Trophoblast cell (in vitro differentiated cells and primary cell): ENCODE data around the gene FCHSD2.

ENCODE experiments used
- DNase-seq, 2 donors: peaks; one replicate each; pipeline ENCODE4 v3.0.0-alpha.2; 2016
- H2AFZ ChIP-seq: 2 replicates; pipeline ENCODE4 v1.6.1; 2013; ENCODE audit warnings: low read length, moderate library complexity, mild to moderate bottlenecking; ENCODE audit not compliant: insufficient read depth, poor library complexity
- H2AK5ac ChIP-seq: 2 replicates; pipeline ENCODE4 v1.6.1; 2013; ENCODE audit warnings: mild to moderate bottlenecking, low read length
- H2BK120ac ChIP-seq: 2 replicates; pipeline ENCODE4 v1.6.1; 2013; ENCODE audit warnings: low read length, mild to moderate bottlenecking, moderate library complexity; ENCODE audit not compliant: insufficient read depth, poor library complexity
- H2BK12ac ChIP-seq: 2 replicates; pipeline ENCODE4 v1.6.1; 2013; ENCODE audit warnings: mild to moderate bottlenecking, low read length, moderate library complexity
- H2BK5ac ChIP-seq: 2 replicates; pipeline ENCODE4 v1.6.1; 2013; ENCODE audit warnings: low read length, low read depth, moderate library complexity, mild to moderate bottlenecking; ENCODE audit not compliant: poor library complexity
- H3K14ac ChIP-seq: 2 replicates; pipeline ENCODE4 v1.6.1; 2013; ENCODE audit warnings: mild to moderate bottlenecking, low read length
- H3K18ac ChIP-seq: 2 replicates; pipeline ENCODE4 v1.6.1; 2013; ENCODE audit warnings: mild to moderate bottlenecking, low read length
- H3K23ac ChIP-seq: 2 replicates; pipeline ENCODE4 v1.6.1; 2013; ENCODE audit warnings: low read length
- H3K27ac ChIP-seq: 2 replicates; pipeline ENCODE4 v1.5.1; 2013; ENCODE audit warnings: low read depth, mild to moderate bottlenecking, inconsistent platforms, low read length, moderate library complexity
- H3K27me3 ChIP-seq: 2 replicates; pipeline ENCODE4 v1.6.1; 2013; ENCODE audit warnings: inconsistent platforms, mild to moderate bottlenecking, low read length, moderate library complexity; ENCODE audit not compliant: insufficient read depth
- H3K36me3 ChIP-seq, 2 experiments: 1 replicate in 1 of 2; 2 replicates in 1 of 2; pipeline ENCODE4 v1.6.1; 2013; ENCODE audit warnings: low read length in 2 of 2, mild to moderate bottlenecking in 2 of 2, moderate library complexity in 1 of 2; ENCODE audit not compliant: insufficient read depth in 2 of 2, control insufficient read depth in 1 of 2
- H3K4ac ChIP-seq: 2 replicates; pipeline ENCODE4 v1.6.1; 2013; ENCODE audit warnings: low read depth, mild to moderate bottlenecking, low read length, moderate library complexity
- H3K4me1 ChIP-seq, 2 experiments: 1 replicate in 1 of 2; 2 replicates in 1 of 2; pipeline ENCODE4 v1.6.1; 2013; ENCODE audit warnings: low read length in 2 of 2, mild to moderate bottlenecking in 2 of 2, moderate library complexity in 1 of 2; ENCODE audit not compliant: insufficient read depth in 2 of 2, control insufficient read depth in 1 of 2
- H3K4me2 ChIP-seq: 2 replicates; pipeline ENCODE4 v1.6.1; 2013; ENCODE audit warnings: inconsistent platforms, mild to moderate bottlenecking, low read length, moderate library complexity
- H3K4me3 ChIP-seq: 2 replicates; pipeline ENCODE4 v1.5.1; 2013; ENCODE audit warnings: mild to moderate bottlenecking, low read depth, low read length, inconsistent platforms
- H3K79me1 ChIP-seq: one replicate; pipeline ENCODE4 v1.6.1; 2013; ENCODE audit warnings: low read length
- H3K79me2 ChIP-seq: 2 replicates; pipeline ENCODE4 v1.6.1; 2013; ENCODE audit warnings: low read length, mild to moderate bottlenecking; ENCODE audit not compliant: control insufficient read depth, insufficient read depth, poor library complexity
- H3K9ac ChIP-seq: 2 replicates; pipeline ENCODE4 v1.6.1; 2013; ENCODE audit warnings: mild to moderate bottlenecking, low read length
- H3K9me3 ChIP-seq: 2 replicates; pipeline ENCODE4 v1.6.1; 2013; ENCODE audit warnings: low read depth, mild to moderate bottlenecking, control low read depth, inconsistent platforms, low read length; ENCODE audit not compliant: insufficient read depth
- H4K12ac ChIP-seq: 2 replicates; pipeline ENCODE4 v1.6.1; 2013; ENCODE audit warnings: low read depth, mild to moderate bottlenecking, low read length, moderate library complexity
- H4K8ac ChIP-seq: 2 replicates; pipeline ENCODE4 v1.6.1; 2013; ENCODE audit warnings: low read depth, mild to moderate bottlenecking, low read length, moderate library complexity
- H4K91ac ChIP-seq: one replicate; pipeline ENCODE4 v1.6.1; 2013; ENCODE audit warnings: low read depth, mild to moderate bottlenecking, low read length, moderate library complexity
- WGBS: extraction: QIAGEN DNeasy Blood & Tissue Kit; methylation state at CpG from one replicate; pipeline ENCODE4 v1.1.7; 2013; ENCODE audit warnings: missing lambda C conversion rate; ENCODE audit not compliant: insufficient read length, insufficient coverage; ENCODE audit errors: extremely low coverage; 5-methylcytosine and 5-hydroxymethylcytosine counted together

Gene FCHSD2

GRCh38 chr11:72972496-72973128, 169.5 kb downstream of the FCHSD2 start:
- H2BK120ac ChIP-seq: no peak overlapping the region
- H3K36me3 ChIP-seq: peaks cover 0 to 2% of the 10 kb centered on the region in 2 experiments
- H3K27me3 ChIP-seq: no peaks in the 10 kb centered on the region
- no peak overlapping the region for H4K8ac ChIP-seq
- no peak overlapping the region for H3K4me2 ChIP-seq
- no peak overlapping the region for H2AFZ ChIP-seq
- no peak overlapping the region for H2AK5ac ChIP-seq
- H3K9me3 ChIP-seq: no peaks in the 10 kb centered on the region
- peak in 1 of 2 donors; percentile 29 for DNase-seq
- no peak overlapping the region for H3K23ac ChIP-seq
- no peak overlapping the region for H3K4me3 ChIP-seq
- no peak overlapping the region for H3K18ac ChIP-seq
- WGBS: no CpG with 5 or more reads among the region's 6 CpGs
- H3K4me1 ChIP-seq: no peaks in the 10 kb centered on the region
- H3K27ac ChIP-seq: no peak overlapping the region
- no peak overlapping the region for H2BK12ac ChIP-seq
- no peak overlapping the region for H2BK5ac ChIP-seq
- H3K4ac ChIP-seq: no peak overlapping the region
- no peak overlapping the region for H3K9ac ChIP-seq
- H4K91ac ChIP-seq: no peak overlapping the region
- no peaks in the 10 kb centered on the region for H3K79me1 ChIP-seq
- no peaks in the 10 kb centered on the region for H3K79me2 ChIP-seq
- no peak overlapping the region for H3K14ac ChIP-seq
- no peak overlapping the region for H4K12ac ChIP-seq

GRCh38 chr11:72971192-72971967, 170.7 kb downstream of the FCHSD2 start:
- peaks cover 0 to 2% of the 10 kb centered on the region in 2 experiments for H3K36me3 ChIP-seq
- no peak overlapping the region for H3K23ac ChIP-seq
- H2BK120ac ChIP-seq: no peak overlapping the region
- H2BK5ac ChIP-seq: no peak overlapping the region
- no peaks in the 10 kb centered on the region for H3K79me2 ChIP-seq
- no CpG with 5 or more reads among the region's 6 CpGs for WGBS
- no peaks in the 10 kb centered on the region for H3K4me1 ChIP-seq
- H2AFZ ChIP-seq: no peak overlapping the region
- H3K4me3 ChIP-seq: no peak overlapping the region
- H2AK5ac ChIP-seq: no peak overlapping the region
- H3K14ac ChIP-seq: no peak overlapping the region
- H3K79me1 ChIP-seq: no peaks in the 10 kb centered on the region
- H3K9me3 ChIP-seq: no peaks in the 10 kb centered on the region
- H4K8ac ChIP-seq: no peak overlapping the region
- no peak overlapping the region for H3K27ac ChIP-seq
- H3K4me2 ChIP-seq: no peak overlapping the region
- H3K27me3 ChIP-seq: no peaks in the 10 kb centered on the region
- no peak overlapping the region for H3K4ac ChIP-seq
- no peak overlapping the region for H3K18ac ChIP-seq
- H3K9ac ChIP-seq: no peak overlapping the region
- DNase-seq: peak; percentile 4 to 77
- no peak overlapping the region for H4K91ac ChIP-seq
- H4K12ac ChIP-seq: no peak overlapping the region
- H2BK12ac ChIP-seq: no peak overlapping the region

- Histone ChIP-seq H3K4me1 (no peaks in the 10 kb centered on the region), H3K4me3 (no peak overlapping the region), H2AK5ac (no peak overlapping the region), H3K9me3 (no peaks in the 10 kb centered on the region), H3K4ac (no peak overlapping the region), H3K27ac (no peak overlapping the region), H2AFZ (no peak overlapping the region), H3K79me2 (no peaks in the 10 kb centered on the region), H3K27me3 (no peaks in the 10 kb centered on the region), H2BK120ac (no peak overlapping the region), H2BK12ac (no peak overlapping the region), H3K4me2 (no peak overlapping the region), H3K79me1 (no peaks in the 10 kb centered on the region), H3K23ac (no peak overlapping the region), H4K91ac (no peak overlapping the region), H3K18ac (no peak overlapping the region), H3K14ac (no peak overlapping the region), H4K8ac (no peak overlapping the region), H3K36me3 (no peaks in the 10 kb centered on the region), H3K9ac (no peak overlapping the region), H4K12ac (no peak overlapping the region), H2BK5ac (no peak overlapping the region)
- no CpG with 5 or more reads among the region's 6 CpGs for WGBS
- DNase-seq: no peak
Observed at GRCh38 chr11:72970557-72971118, 171.5 kb downstream of the FCHSD2 start.

- no peak overlapping the region for H3K18ac ChIP-seq
- H3K23ac ChIP-seq: no peak overlapping the region
- no peaks in the 10 kb centered on the region for H3K9me3 ChIP-seq
- H3K79me2 ChIP-seq: no peaks in the 10 kb centered on the region
- H3K4ac ChIP-seq: no peak overlapping the region
- no peak overlapping the region for H2AFZ ChIP-seq
- no peak overlapping the region for H4K12ac ChIP-seq
- H3K79me1 ChIP-seq: no peaks in the 10 kb centered on the region
- H2BK120ac ChIP-seq: no peak overlapping the region
- H2AK5ac ChIP-seq: no peak overlapping the region
- no peak overlapping the region for H2BK12ac ChIP-seq
- no peaks in the 10 kb centered on the region for H3K4me1 ChIP-seq
- DNase-seq: peak in 1 of 2 donors; percentile 4
- no peak overlapping the region for H3K14ac ChIP-seq
- H3K36me3 ChIP-seq: no peaks in the 10 kb centered on the region
- no peak overlapping the region for H3K27ac ChIP-seq
- no peaks in the 10 kb centered on the region for H3K27me3 ChIP-seq
- no peak overlapping the region for H3K4me3 ChIP-seq
- H2BK5ac ChIP-seq: no peak overlapping the region
- H4K8ac ChIP-seq: no peak overlapping the region
- no peak overlapping the region for H3K9ac ChIP-seq
- no peak overlapping the region for H3K4me2 ChIP-seq
- H4K91ac ChIP-seq: no peak overlapping the region
Observed at GRCh38 chr11:72969894-72970335, 172.2 kb downstream of the FCHSD2 start.
